ENCODE results near the gene PPP1R37. TPM values are rescaled to one million over a fixed set of nuclear protein-coding genes. Genes with fewer than 3 reads are reported as not detected.

The PPP1R37 gene
- total and polyA plus RNA-seq, 12 donors: 12.5 to 38.3 (median 16.8) TPM

DNA sequence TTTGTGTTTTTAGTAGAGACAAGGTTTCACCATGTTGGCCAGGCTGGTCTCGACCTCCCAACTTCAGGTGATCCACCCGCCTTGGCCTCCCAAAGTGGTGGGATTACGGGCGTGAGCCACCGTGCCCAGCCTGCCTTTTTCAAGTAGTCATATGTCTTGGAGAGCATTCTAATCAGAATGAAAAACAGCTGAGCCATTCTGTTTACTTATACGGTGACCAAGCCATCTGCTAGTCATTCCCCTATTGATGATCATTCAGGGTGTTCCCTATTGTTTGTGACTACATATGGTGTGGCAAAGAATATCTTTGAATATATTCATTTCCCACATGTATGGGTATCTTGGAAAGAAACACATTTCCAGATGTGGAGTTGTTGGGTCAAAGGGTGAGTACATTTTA, 102.8 kb downstream of the PPP1R37 start:
- 85 to 89% methylated on average over 6 of the region's 6 CpGs for WGBS, 2 donors
- DNase-seq: no peak
- intact Hi-C loops (cut with DNase I): loop anchor here in 2 of 10 donors (10.0 kb wide), 2 partner anchors 49 to 139 kb away; partner anchors contain the start of gene EXOC3L2 (in 1 of the 2)

More for the DNA sequence above, 102.8 kb downstream of the PPP1R37 start:
- H3K4me1 ChIP-seq: no peaks in the 10 kb centered on the region
- H3K4me3 ChIP-seq: no peak overlapping the region
- H3K9me3 ChIP-seq: no peaks in the 10 kb centered on the region
- no peak for ATAC-seq
- no peaks in the 10 kb centered on the region for H3K27me3 ChIP-seq
- no peaks in the 10 kb centered on the region for H3K36me3 ChIP-seq
- TF ChIP-seq, protein P1, sequence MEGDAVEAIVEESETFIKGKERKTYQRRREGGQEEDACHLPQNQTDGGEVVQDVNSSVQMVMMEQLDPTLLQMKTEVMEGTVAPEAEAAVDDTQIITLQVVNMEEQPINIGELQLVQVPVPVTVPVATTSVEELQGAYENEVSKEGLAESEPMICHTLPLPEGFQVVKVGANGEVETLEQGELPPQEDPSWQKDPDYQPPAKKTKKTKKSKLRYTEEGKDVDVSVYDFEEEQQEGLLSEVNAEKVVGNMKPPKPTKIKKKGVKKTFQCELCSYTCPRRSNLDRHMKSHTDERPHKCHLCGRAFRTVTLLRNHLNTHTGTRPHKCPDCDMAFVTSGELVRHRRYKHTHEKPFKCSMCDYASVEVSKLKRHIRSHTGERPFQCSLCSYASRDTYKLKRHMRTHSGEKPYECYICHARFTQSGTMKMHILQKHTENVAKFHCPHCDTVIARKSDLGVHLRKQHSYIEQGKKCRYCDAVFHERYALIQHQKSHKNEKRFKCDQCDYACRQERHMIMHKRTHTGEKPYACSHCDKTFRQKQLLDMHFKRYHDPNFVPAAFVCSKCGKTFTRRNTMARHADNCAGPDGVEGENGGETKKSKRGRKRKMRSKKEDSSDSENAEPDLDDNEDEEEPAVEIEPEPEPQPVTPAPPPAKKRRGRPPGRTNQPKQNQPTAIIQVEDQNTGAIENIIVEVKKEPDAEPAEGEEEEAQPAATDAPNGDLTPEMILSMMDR (IDR thresholded peaks at IDR 0.05): no peak
- H3K27ac ChIP-seq: no peak overlapping the region

Other genes with a start within 250 kb of the PPP1R37 start
- 10 to 100 TPM; 34.1 to 83.9 (median 46.5) TPM for gene NECTIN2, start 246.9 kb upstream of the PPP1R37 start, total RNA-seq
- gene NECTIN2, start 246.9 kb upstream of the PPP1R37 start, polyA plus RNA-seq: 10 to 100 TPM; 62.5 to 96.8 TPM
- 10 to 100 TPM; 37.8 to 66.2 (median 43.9) TPM for gene TOMM40, start 201.9 kb upstream of the PPP1R37 start, total RNA-seq
- 10 to 100 TPM; 45.6 to 77.5 TPM for gene TOMM40, start 201.9 kb upstream of the PPP1R37 start, polyA plus RNA-seq
- gene APOE, start 187.4 kb upstream of the PPP1R37 start, total RNA-seq: 10 to 100 TPM in 9 of 10 donors, 1 to 10 TPM in 1; 6.0 to 29.5 (median 20.6) TPM
- 10 to 100 TPM; 63.6 to 77.8 TPM for gene APOE, start 187.4 kb upstream of the PPP1R37 start, polyA plus RNA-seq
- 10 to 100 TPM in 1 of 10 donors, 1 to 10 TPM in 4, not detected in 5; 1.4 to 13.5 (median 1.6) TPM for gene APOC1, start 178.6 kb upstream of the PPP1R37 start, total RNA-seq
- 1 to 10 TPM; 3.6 to 5.3 TPM for gene APOC1, start 178.6 kb upstream of the PPP1R37 start, polyA plus RNA-seq
- gene APOC4, start 150.9 kb upstream of the PPP1R37 start, total RNA-seq: not detected
- gene APOC4, start 150.9 kb upstream of the PPP1R37 start, polyA plus RNA-seq: not detected
- under 1 TPM in 2 of 10 donors, not detected in 8; 0.65 to 0.79 TPM for gene APOC2, start 147.1 kb upstream of the PPP1R37 start, total RNA-seq
- under 1 TPM; 0.36 to 0.66 TPM for gene APOC2, start 147.1 kb upstream of the PPP1R37 start, polyA plus RNA-seq
- gene CLPTM1, start 137.8 kb upstream of the PPP1R37 start, total RNA-seq: 100 to 1,000 TPM in 4 of 10 donors, 10 to 100 TPM in 6; 81.1 to 130 (median 95.7) TPM
- 100 to 1,000 TPM in 1 of 2 donors, 10 to 100 TPM in 1; 72.1 to 123 TPM for gene CLPTM1, start 137.8 kb upstream of the PPP1R37 start, polyA plus RNA-seq
- gene RELB, start 91.7 kb upstream of the PPP1R37 start, total RNA-seq: 10 to 100 TPM in 1 of 10 donors, 1 to 10 TPM in 9; 1.3 to 19.3 (median 5.5) TPM
- gene RELB, start 91.7 kb upstream of the PPP1R37 start, polyA plus RNA-seq: 10 to 100 TPM in 1 of 2 donors, 1 to 10 TPM in 1; 1.4 to 13.0 TPM
- 10 to 100 TPM; 24.0 to 50.4 (median 30.0) TPM for gene CLASRP, start 54.1 kb upstream of the PPP1R37 start, total RNA-seq
- gene CLASRP, start 54.1 kb upstream of the PPP1R37 start, polyA plus RNA-seq: 100 to 1,000 TPM in 1 of 2 donors, 10 to 100 TPM in 1; 26.9 to 142 TPM
- under 1 TPM in 5 of 10 donors, not detected in 5; 0.15 to 0.29 (median 0.21) TPM for gene ZNF296, start 16.7 kb upstream of the PPP1R37 start, total RNA-seq
- under 1 TPM; 0.22 to 0.95 TPM for gene ZNF296, start 16.7 kb upstream of the PPP1R37 start, polyA plus RNA-seq
- 10 to 100 TPM; 10.7 to 23.5 (median 13.0) TPM for gene GEMIN7, start 13.9 kb upstream of the PPP1R37 start, total RNA-seq
- 10 to 100 TPM; 25.9 to 38.2 TPM for gene GEMIN7, start 13.9 kb upstream of the PPP1R37 start, polyA plus RNA-seq
- under 1 TPM in 3 of 10 donors, not detected in 7; 0.06 to 0.09 (median 0.07) TPM for gene NKPD1, start 67.8 kb downstream of the PPP1R37 start, total RNA-seq
- under 1 TPM; 0.06 to 0.07 TPM for gene NKPD1, start 67.8 kb downstream of the PPP1R37 start, polyA plus RNA-seq
- 10 to 100 TPM; 14.3 to 24.9 (median 16.8) TPM for gene TRAPPC6A, start 85.1 kb downstream of the PPP1R37 start, total RNA-seq
- gene TRAPPC6A, start 85.1 kb downstream of the PPP1R37 start, polyA plus RNA-seq: 10 to 100 TPM; 15.9 to 18.9 TPM
- 1 to 10 TPM; 2.8 to 8.6 (median 4.8) TPM for gene BLOC1S3, start 85.6 kb downstream of the PPP1R37 start, total RNA-seq
- gene BLOC1S3, start 85.6 kb downstream of the PPP1R37 start, polyA plus RNA-seq: 1 to 10 TPM; 2.2 to 6.1 TPM
- gene EXOC3L2, start 152.2 kb downstream of the PPP1R37 start, total RNA-seq: 1 to 10 TPM in 5 of 10 donors, under 1 TPM in 5; 0.27 to 2.0 (median 1.1) TPM
- 1 to 10 TPM; 1.2 to 1.8 TPM for gene EXOC3L2, start 152.2 kb downstream of the PPP1R37 start, polyA plus RNA-seq
- gene MARK4, start 158.1 kb downstream of the PPP1R37 start, total RNA-seq: 10 to 100 TPM; 24.8 to 45.3 (median 33.7) TPM
- gene MARK4, start 158.1 kb downstream of the PPP1R37 start, polyA plus RNA-seq: 10 to 100 TPM; 13.8 to 21.4 TPM
- gene CKM, start 229.7 kb downstream of the PPP1R37 start, total RNA-seq: 1,000 to 10,000 TPM; 3,088 to 7,765 (median 4,540) TPM
- gene CKM, start 229.7 kb downstream of the PPP1R37 start, polyA plus RNA-seq: 1,000 to 10,000 TPM; 2,078 to 4,353 TPM
- under 1 TPM in 2 of 10 donors, not detected in 8; 0.14 TPM for gene KLC3, start 247.6 kb downstream of the PPP1R37 start, total RNA-seq
- gene KLC3, start 247.6 kb downstream of the PPP1R37 start, polyA plus RNA-seq: under 1 TPM in 1 of 2 donors, not detected in 1; 0.16 TPM